Kidney (tissue), 14 donors: ENCODE data around the gene HSPA1A. TPM values are rescaled to one million over a fixed set of nuclear protein-coding genes. Genes with fewer than 3 reads are reported as not detected.
"Not testable (repeated sequence)": the region's sequence is repeated elsewhere in the genome, so short reads cannot be mapped to it uniquely, and the experiment has no call there.

Experiments
- DNase-seq, 5 donors: peaks; one replicate each; pipeline ENCODE4 v3.0.0-alpha.2; 2013 to 2020
- FAIRE-seq: peaks from 2 replicates; lab custom pipeline; 2012; peaks lifted over from hg19 to GRCh38; lab: Jason Lieb, UNC
- H3K27ac ChIP-seq, 2 donors: one replicate each; pipeline ENCODE4 v1.7.0; 2013; ENCODE audit warnings: low read depth in 2 of 2, low read length in 2 of 2, inconsistent platforms in 1 of 2
- H3K27me3 ChIP-seq: one replicate; pipeline ENCODE4 v1.7.1; 2013; ENCODE audit warnings: low read length, inconsistent platforms; ENCODE audit not compliant: control insufficient read depth, insufficient read depth
- H3K36me3 ChIP-seq, 3 donors: one replicate each; pipeline versions ENCODE4 v1.7.0 to v1.7.1; 2013; ENCODE audit warnings: low read length in 3 of 3, control low read depth in 1 of 3, inconsistent platforms in 1 of 3; ENCODE audit not compliant: insufficient read depth in 3 of 3, control insufficient read depth in 2 of 3
- H3K4me1 ChIP-seq, 3 donors: one replicate each; pipeline versions ENCODE4 v1.7.0 to v1.7.1; 2013; ENCODE audit warnings: low read length in 3 of 3, inconsistent platforms in 1 of 3, low read depth in 1 of 3; ENCODE audit not compliant: control insufficient read depth in 2 of 3, insufficient read depth in 2 of 3
- H3K4me3 ChIP-seq, 3 donors: one replicate each; pipeline versions ENCODE4 v1.7.0 to v1.8.1; 2013; ENCODE audit warnings: low read length in 3 of 3, control low read depth in 1 of 3, inconsistent platforms in 1 of 3
- H3K9ac ChIP-seq, 3 donors: one replicate each; pipeline versions ENCODE4 v1.7.0 to v1.7.1; 2013; ENCODE audit warnings: low read length in 3 of 3, control low read depth in 1 of 3, inconsistent platforms in 1 of 3
- H3K9me3 ChIP-seq, 3 donors: one replicate each; pipeline versions ENCODE4 v1.7.0 to v1.7.1; 2013; ENCODE audit warnings: low read length in 3 of 3, control low read depth in 1 of 3, inconsistent platforms in 1 of 3; ENCODE audit not compliant: control insufficient read depth in 2 of 3, insufficient read depth in 1 of 3
- CTCF ChIP-seq: IDR thresholded peaks from 3 replicates; pipeline ENCODE4 v1.5.1; 2012; ENCODE audit warnings: mild to moderate bottlenecking, moderate library complexity, borderline replicate concordance; ENCODE audit not compliant: insufficient read depth; ENCODE audit errors: extremely low read depth
- intact Hi-C: fragments of 100-400 bp; cut with DNase I; formaldehyde crosslinking; loops from one replicate; pipeline ENCODE4 v1.11.1; 2022
- polyA plus RNA-seq: library from polyadenylated mRNA; stranded (reverse); fragments of 350-450 nt; fragmentation: Illumina TruSeq; extraction: RNeasy Lipid Tissue Mini Kit (QIAGEN cat#74804); gene quantifications from one replicate; pipeline ENCODE4 v1.2.3, GENCODE V29; 2014; ENCODE audit warnings: low read depth, low replicate concordance; ENCODE audit not compliant: insufficient read depth
- total RNA-seq: library from RNA; stranded (reverse); fragmentation: NEBNext Ultra II Directional; extraction: Animal tissue kit (Norgen Biotek cat#: 25700); gene quantifications from one replicate; pipeline ENCODE4 v1.2.1, GENCODE V29; 2021
- donor health status: control.
- donor health status: control.
- donor health status: control.
- donor health status: control.
- donor health status: control.
- donor health status: DM: yes; HTN: yes; CAD: no.
- donor health status: Normal renal cell carcinoma (clear cell type).

HSPA1A gene
- total and polyA plus RNA-seq, 2 donors from 2014 or later, result 133 to 209 TPM

- H3K36me3 ChIP-seq, result no peaks in the 10 kb centered on the region
- no peak overlapping the region for H3K4me3 ChIP-seq
- H3K9me3 ChIP-seq, result no peaks in the 10 kb centered on the region
- no peak for TF ChIP-seq CTCF
- peak overlapping the region in 1 of 3 donors; percentile 19 for H3K9ac ChIP-seq
- peaks cover 0 to 14% (median 12%) of the 10 kb centered on the region in 3 donors for H3K4me1 ChIP-seq
- peak overlapping the region; percentile 73 to 82 for H3K27ac ChIP-seq
- intact Hi-C loops, result no loop called here
- no peaks in the 10 kb centered on the region for H3K27me3 ChIP-seq
- no peak for FAIRE-seq
- peak in 1 of 5 donors; percentile 44 for DNase-seq
Observed at GRCh38 chr6:31819871-31820299, 4.5 kb downstream of the HSPA1A start.

DNA sequence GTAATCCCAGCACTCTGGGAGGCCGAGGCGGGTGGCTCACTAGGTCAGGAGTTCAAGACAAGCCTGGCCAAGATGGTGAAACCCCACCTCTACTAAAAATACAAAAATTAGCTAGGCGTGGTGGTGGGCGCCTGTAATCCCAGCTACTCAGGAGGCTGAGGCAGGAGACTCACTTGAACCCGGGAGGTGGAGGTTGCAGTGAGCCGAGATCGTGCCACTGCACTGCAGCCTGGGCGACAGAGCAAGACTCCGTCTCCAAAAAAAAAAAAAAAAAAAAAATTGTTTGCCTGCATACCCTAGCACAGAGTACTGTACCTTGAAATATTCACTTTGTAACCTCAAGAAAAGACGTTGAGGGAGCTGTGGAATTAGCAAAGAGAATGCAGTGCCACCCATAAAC is 5.1 kb downstream of the HSPA1A start:
- H3K36me3 ChIP-seq, H3K9me3 ChIP-seq, FAIRE-seq, H3K27me3 ChIP-seq, intact Hi-C loops, H3K4me3 ChIP-seq: not testable (repeated sequence)
- Histone ChIP-seq H3K4me1 (peaks cover 0 to 16% (median 12%) of the 10 kb centered on the region in 3 donors), H3K9ac (peak overlapping the region in 1 of 3 donors; percentile 93), H3K27ac (peak overlapping the region in 1 of 2 donors; percentile 100)
- DNase-seq, result peak in 1 of 5 donors; percentile 49

DNA sequence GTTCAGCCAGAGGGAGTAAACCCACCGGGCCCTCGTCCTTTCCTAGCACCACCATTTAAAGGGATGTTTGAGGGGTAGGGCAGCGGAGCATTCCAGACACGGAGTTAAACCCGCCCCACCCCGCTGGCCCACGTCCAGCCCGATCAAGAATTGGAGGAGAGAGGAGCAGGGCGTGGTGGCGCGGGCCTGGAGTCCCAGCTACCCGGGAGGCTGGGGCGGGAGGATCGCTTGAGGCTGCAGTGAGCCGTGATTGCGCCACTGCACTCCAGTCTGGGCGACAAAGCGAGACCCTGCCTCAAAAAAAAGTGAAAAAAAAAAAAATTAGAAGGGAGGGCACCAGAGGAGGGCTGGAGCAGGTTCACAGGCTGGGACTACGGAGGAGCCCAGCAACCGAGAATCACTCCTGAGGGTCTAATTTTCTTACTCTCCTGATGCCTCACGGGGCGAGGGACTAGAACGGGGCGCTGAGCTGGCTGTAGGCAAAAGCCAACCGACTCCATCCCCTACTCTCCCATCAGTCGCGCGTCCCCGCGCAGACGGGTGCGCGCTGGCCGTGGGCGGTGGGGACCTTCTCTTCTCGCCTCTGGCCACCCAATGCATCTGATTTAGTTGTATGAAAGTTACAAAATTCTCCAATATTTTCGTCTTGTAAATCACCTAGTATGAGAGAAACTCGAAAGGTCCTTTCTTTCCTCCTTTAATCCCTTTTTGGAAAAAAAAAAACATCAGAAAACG is 6.1 kb downstream of the HSPA1A start:
- no peak for TF ChIP-seq CTCF
- H3K27ac ChIP-seq, result peak overlapping the region; percentile 99 to 100
- intact Hi-C loops, result no loop called here
- no peak for FAIRE-seq
- H3K9ac ChIP-seq, result peak overlapping the region; percentile 80 to 100 (median 93)
- no peaks in the 10 kb centered on the region for H3K36me3 ChIP-seq
- peak; percentile 59 to 91 (median 86) for DNase-seq
- no peaks in the 10 kb centered on the region for H3K9me3 ChIP-seq
- no peaks in the 10 kb centered on the region for H3K27me3 ChIP-seq
- peak overlapping the region; percentile 72 to 87 (median 73) for H3K4me3 ChIP-seq
- H3K4me1 ChIP-seq, result peaks cover 2 to 22% (median 14%) of the 10 kb centered on the region in 3 donors

GRCh38 chr6:31822036-31822821 is 6.9 kb downstream of the HSPA1A start:
- TF ChIP-seq CTCF, result no peak

DNA sequence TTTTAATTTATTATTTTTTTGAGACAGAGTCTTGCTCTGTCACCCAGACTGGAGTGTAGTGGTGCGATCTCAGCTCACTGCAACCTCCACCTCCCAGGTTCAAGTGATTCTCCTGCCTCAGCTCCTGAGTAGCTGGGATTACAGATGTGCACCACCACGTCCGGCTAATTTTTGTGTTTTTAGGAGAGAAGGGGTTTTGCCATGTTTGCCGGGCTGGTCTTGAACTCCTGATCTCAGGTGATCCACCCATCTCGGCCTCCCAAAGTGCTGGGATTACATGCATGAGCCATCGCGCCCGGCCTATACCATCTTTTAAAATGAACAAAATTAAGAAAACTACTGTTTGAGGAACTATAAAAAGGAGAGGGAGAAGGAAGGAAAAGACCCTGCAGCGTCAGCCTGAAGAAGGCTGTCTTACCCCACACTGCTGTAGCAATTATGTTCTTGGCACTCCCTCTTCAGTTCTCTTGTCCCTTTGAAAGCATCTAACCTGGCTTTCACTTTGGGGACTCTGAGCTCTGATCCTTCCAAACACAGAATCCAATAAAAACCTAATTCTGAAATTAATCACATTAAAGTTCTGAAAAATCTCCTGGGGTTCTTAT is 8.4 kb downstream of the HSPA1A start:
- peaks cover 5 to 17% (median 14%) of the 10 kb centered on the region in 3 donors for H3K4me1 ChIP-seq
- H3K27me3 ChIP-seq, FAIRE-seq, H3K36me3 ChIP-seq, H3K9ac ChIP-seq, intact Hi-C loops, H3K4me3 ChIP-seq, H3K9me3 ChIP-seq: not testable (repeated sequence)
- peak in 1 of 5 donors; percentile 20 for DNase-seq
- peak overlapping the region in 1 of 2 donors; percentile 6 for H3K27ac ChIP-seq

More at GRCh38 chr6:31822036-31822821, 6.9 kb downstream of the HSPA1A start:
- intact Hi-C loops, result no loop called here
- H3K4me1 ChIP-seq, result peaks cover 5 to 22% (median 18%) of the 10 kb centered on the region in 3 donors
- DNase-seq, result peak; percentile 78 to 92 (median 86)
- H3K9me3 ChIP-seq, result no peaks in the 10 kb centered on the region
- H3K27ac ChIP-seq, result peak overlapping the region; percentile 99 to 100
- H3K4me3 ChIP-seq, result peak overlapping the region; percentile 73 to 87 (median 85)
- H3K9ac ChIP-seq, result peak overlapping the region; percentile 80 to 100 (median 100)
- FAIRE-seq, result no peak
- no peaks in the 10 kb centered on the region for H3K36me3 ChIP-seq
- H3K27me3 ChIP-seq, result no peaks in the 10 kb centered on the region
